Inferior parietal cortex (tissue), 1 donor: ENCODE data around the gene FXYD7.

ENCODE experiments used
- DNase-seq: peaks from one replicate; pipeline ENCODE4 v3.0.0-alpha.2; 2016; ENCODE audit errors: extremely low spot score

Gene FXYD7

DNA sequence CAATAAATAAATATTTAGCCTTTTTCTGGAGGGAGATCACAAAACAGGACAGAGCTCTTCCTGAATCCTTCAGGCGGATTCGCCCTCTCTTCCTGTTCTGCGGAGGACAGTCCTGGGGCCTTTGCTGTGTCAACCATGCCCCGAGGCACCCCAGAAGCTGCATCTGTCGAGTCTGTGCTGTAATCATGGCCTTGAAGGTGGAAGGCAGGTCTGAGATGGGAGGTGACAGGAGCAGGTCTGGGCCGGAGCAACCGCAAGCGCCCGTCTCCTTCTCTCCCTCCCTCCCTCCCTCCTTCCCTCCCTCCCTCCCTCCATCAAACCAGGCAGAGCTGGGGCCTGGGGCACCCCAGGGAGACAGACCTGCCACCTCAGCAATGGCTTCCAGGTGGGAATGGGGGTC, 32.1 kb upstream of the FXYD7 start:
- DNase-seq = no peak

DNA sequence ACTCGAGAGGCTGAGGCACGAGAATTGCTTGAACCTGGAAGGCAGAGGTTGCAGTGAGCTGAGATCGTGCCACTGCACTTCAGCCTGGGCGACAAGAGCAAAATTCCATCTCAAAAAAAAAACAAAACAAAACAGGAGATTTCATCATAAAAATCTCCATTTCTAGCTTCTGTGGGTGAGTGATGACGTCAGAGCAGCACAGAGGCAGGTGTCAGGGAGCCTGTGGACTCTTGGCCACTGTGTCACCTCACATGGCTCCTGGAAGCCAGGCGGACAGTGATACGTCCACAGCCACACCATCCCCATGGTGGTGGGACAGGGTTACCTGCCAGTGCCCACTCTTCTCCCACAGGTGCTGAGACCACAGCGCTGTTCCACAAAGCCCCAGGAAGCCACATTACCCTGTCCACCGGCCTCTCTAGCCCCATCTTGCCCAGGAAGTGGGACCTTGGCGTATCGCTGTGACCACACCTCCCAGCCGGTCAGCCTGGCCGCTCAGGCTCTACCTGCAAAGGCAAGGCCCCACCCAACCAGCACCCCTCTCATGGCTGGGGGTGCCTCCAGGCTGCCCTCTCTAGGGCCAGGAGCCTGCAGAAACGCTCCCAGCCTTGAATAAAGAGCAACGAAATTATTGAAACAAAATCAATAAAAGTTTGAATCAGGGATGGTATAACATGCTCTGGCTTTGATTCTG, 29.9 kb upstream of the FXYD7 start:
- DNase-seq = no peak

DNA sequence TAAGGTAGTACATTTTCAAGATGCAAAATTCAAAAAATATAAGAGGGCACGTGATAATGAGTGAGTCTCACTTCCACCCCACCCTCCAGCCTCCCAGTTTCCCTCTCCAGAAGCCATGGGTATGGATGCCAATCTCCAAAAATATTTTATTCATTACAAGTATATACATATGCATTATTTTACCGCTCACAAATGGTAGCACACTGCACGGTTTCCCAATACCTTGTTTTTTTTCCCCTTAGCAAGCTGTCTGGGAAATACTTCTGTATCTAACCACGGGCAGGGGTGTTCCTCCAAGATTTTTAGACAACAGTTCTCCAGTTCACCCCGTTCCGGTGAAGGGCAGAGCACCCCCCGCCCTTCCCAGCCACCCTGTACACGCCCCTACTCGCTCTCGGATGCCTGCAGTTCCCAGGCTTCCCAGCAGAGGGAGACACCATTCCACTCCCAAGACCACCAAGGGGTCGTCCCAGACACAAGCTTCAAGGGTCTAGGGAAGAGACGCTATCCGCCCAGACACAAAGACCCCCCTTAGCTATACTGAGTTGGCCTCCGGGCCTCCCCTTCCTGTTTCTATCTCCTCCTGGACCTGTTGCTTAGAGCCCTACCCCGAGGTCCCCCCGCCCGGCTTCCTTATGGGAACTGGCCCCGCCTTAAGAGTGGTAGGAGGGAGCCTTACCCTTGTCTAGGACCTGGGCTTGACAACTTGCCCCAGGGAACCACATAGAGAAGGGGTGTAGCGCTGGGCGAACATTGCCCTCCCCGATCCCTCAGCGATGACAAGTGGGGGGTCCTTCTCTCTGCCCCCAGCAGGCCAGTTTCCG, 28.5 kb upstream of the FXYD7 start:
- DNase-seq = peak; percentile 85

DNA sequence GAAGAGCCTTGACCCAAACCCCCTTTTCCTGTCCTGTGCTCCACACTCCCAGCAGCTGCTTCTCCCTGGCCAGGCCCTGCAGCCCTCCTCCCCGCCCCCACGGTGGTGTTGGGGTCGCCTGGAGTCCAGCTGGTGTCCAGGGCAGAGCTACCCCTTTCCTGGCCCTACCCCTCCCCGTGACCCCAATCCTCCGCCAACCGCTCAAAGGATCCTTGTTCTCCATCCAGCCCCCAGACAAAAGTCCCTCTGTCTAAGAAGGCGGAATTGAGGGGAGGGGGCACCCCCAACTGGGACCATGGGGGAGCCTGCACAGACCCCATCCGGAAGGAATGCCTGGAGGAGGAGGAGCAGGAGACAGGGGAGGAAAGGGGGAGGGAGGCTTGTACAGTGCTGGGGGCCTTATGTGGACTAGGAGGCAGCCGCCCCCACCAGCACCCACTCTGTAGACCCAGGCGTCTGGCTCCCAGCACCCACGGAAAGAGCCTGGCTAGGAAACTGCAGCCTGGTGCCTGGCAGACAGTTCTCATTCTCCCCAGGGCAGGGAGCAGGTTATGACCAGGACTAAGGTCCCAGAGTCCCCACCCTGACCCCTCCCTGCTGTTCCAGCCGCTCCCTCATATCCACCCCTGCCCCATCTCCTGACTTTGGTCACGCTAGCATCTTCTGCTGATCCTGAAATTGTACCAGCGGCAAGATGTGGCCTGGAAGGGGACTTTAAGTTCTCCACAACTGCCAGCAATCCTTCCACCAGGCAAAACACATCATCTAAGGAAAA, 27.7 kb upstream of the FXYD7 start, which contains the start of gene FXYD3:
Gene FXYD3, plus strand, starts transcription at position 647 of the 775 bp plus-strand sequence. CDS start 3,554 bp downstream, outside the sequence.
- DNase-seq = no peak

DNA sequence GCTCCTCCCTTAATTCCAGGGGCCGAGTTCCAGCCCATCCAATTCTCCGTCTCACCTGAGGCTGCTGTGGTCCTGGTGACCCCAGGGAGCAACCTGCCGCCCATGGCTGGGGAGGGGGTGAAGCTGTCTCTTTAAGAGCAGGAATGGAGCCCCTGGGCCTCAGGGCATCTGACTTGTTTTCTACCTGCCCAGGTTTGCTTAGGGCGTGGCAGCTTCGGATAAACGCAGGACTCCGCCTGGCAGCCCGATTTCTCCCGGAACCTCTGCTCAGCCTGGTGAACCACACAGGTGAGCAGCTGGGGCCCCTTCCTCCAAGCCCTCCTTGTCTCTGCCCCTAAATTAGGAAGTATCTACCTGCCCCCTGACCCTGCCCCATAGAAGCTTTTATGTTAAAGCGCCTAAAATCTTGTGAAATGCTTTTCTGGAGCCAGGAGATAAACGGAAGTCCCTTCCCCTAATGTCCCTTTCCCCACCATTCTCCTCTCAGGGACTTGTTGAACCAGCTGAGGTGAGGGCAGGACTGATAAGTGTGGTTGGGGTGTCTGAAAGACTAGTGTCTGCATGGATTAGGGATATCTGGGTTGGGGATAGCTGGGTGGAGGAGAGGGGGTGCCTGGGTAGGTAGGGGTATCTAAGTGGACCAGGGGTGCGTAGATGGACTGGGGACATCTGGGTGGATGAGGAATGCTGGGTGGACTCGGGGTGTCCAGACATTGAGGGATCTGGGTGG, 26.8 kb upstream of the FXYD7 start:
- DNase-seq = no peak

DNA sequence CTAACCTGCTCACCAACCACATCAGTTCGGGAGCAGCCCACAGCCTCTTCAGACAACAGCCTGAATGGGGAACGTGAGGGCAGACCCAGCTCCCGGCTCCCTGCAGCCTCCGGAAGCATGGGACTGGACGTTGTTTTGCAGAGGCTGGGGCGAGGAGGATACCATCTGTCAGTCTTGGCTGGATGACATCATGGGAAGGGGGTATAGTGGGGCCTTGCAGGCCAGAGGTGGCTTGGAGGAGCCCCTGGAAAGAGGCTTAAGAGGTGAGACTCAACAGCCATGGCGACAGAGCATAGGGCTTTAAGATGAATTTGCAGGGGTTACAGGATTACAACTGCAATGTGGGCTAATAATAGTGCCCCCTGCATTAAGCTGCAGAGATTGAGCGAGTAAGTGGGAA, 25.9 kb upstream of the FXYD7 start:
- no peak for DNase-seq

DNA sequence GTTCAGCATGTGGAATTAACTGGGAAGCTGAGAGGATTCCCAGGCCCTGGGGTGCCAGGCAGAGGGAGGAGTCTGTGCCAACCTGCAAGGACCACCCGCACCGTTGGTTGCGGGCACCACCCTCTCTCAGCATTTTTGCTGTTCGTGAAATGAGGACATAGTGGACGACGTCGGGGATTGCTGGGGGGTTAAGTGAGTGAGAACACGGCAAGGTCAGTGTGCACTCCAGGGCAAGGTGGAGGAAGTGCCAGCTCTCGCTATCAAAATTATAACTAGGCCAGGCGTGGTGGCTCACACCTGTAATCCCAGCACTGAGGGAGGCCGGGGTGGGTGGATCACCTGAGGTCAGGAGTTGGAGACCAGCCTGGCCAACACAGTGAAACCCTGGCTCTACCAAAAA, 25.3 kb upstream of the FXYD7 start:
- DNase-seq = no peak

DNA sequence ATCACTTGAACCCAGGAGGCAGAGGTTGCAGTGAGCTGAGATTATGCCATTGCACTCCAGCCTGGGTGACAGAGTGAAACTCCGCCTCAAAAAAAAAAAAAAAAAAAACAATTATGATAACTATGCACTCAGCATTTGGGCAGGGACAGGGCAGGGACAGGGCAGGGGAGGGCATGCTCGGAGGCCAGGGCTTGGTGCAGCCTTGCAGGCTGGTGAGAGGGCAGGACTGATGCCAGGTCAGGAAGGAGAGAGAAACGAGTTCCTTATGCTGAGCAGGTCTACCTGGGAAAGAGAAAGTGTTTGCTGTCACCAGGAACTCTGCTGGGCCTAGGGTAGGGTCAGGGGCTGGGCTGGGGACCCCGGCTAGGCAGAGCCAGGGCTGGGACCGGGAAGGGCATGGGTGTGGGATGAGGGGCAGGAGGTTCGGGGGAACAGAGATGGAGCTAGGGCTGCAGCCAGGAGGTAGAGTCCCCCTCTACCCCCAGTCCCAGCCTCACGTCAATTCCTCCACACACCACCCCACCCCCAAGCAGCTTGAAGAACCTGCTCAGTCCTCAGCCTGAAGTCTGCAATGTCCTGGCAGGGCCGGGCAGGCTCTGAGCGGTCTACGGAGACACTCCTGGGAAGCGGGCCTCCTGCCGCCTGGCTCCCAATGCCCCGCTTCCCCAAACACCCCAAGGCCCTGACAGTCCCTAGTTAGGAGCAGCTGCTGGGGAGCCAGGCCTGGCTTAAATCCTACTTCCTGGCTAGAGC, 24.6 kb upstream of the FXYD7 start:
- DNase-seq = no peak

DNA sequence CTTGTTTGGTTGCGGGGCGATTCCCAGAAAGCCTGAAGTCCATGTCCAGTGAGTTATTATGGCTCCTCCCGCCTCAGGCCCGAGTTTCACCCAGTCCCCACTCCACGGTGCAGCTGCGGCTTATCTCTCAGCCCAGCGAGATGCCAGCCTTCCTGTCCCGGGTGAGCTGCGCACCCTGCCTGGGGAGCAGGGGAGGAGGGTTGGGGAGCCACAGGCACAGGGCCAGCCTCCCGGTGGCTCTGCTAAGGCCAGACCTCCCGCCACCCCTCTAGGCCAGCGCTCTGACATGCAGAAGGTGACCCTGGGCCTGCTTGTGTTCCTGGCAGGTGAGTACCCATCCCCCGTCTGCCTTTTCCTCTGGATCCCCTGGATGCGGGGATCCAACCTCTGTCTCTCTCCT, 24.0 kb upstream of the FXYD7 start:
- DNase-seq = no peak

DNA sequence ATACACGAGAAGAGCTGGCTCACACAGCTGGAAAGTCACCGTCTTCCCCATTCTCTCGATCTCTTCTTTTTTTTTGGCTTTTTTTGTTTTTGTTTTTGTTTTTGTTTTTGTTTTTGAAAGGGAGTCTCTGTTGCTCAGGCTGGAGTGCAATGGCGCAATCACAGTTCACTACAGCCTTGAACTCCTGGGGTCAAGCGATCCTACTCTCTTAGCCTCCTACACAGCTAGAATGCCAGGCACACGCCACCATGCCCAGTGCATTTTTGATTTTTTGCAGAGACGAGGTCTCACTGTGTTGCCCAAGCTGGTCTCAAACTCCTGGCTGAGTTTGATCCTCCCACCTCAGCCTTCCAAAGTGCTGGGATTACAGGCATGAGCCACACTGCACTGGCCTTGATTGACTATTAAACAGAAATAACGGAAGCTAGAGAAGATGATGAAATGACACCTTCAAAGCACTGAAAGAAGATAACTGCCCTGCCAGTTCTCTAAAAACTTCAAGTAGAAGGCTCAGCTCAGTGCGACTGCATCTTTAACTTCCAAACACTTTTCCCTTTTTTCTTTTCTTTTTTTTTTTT, 23.4 kb upstream of the FXYD7 start:
- DNase-seq = no peak

DNA sequence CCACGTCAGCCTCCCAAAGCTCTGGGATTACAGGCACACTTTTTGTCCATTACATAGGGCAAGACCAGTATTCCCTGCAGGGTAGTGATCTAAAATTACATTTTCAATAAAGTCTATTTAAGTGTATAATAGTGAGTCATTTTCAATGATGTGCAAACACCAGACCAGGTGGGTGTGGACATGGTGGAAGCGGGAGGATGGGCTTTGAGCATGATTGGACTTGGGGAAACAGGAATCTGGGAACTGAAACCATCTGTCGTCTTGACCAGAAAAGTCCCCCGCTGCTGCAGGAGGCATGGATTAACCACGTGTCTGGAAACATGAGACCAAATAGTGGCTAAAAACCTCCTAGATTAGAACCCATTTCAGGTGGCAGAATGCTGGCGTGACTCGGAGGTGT, 22.6 kb upstream of the FXYD7 start:
- DNase-seq = no peak

DNA sequence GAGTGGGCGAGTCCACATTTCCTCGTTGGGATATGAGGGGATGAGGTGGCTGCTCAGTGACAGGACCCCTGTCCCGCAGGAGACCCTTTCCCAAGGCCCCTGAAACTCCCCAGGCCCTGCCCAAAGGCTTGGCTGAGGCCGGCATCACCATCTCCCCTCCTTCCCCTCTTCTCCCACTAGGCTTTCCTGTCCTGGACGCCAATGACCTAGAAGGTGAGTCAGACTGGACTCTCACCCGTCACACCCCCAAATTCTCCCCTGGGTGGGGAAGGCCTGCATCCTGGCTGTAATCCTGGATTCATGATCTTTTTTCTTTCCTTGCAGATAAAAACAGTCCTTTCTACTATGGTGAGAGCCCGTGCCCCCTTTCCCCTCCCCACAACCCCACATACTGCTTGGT, 22.2 kb upstream of the FXYD7 start:
- no peak for DNase-seq

DNA sequence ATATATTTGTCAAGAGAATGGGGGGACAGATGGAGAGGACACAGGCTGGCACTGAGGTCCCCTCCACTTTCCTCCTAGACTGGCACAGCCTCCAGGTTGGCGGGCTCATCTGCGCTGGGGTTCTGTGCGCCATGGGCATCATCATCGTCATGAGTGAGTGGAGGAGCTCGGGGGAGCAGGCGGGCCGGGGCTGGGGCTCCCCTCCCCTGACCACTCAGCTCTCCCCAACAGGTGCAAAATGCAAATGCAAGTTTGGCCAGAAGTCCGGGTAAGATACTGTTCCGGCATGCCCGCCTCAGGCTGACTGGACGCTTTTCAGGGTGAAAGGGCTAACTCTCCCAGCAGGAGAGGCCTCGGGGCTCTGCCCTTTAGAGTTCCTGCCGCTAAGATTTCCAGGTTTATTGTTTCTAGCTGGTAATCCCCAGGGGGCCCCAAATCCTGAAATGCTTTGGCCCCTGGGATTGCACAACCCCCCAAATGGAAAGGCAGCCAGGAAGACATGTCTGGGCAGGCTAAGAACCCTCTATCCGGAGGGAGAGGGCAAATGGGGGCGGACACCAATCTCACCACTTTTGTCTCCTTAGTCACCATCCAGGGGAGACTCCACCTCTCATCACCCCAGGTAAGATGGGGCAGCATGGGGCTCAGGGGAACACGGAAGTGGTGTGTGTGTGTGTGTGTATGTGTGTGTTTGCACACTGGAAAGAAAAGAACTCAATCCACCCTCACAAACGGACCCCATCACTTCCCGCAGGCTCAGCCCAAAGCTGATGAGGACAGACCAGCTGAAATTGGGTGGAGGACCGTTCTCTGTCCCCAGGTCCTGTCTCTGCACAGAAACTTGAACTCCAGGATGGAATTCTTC, 20.1 kb upstream of the FXYD7 start:
- no peak for DNase-seq

DNA sequence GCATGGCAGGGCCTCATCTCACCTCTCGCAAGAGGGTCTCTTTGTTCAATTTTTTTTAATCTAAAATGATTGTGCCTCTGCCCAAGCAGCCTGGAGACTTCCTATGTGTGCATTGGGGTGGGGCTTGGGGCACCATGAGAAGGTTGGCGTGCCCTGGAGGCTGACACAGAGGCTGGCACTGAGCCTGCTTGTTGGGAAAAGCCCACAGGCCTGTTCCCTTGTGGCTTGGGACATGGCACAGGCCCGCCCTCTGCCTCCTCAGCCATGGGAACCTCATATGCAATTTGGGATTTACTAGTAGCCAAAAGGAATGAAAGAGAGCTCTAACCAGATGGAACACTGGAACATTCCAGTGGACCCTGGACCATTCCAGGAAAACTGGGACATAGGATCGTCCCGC, 19.5 kb upstream of the FXYD7 start:
- no peak for DNase-seq

DNA sequence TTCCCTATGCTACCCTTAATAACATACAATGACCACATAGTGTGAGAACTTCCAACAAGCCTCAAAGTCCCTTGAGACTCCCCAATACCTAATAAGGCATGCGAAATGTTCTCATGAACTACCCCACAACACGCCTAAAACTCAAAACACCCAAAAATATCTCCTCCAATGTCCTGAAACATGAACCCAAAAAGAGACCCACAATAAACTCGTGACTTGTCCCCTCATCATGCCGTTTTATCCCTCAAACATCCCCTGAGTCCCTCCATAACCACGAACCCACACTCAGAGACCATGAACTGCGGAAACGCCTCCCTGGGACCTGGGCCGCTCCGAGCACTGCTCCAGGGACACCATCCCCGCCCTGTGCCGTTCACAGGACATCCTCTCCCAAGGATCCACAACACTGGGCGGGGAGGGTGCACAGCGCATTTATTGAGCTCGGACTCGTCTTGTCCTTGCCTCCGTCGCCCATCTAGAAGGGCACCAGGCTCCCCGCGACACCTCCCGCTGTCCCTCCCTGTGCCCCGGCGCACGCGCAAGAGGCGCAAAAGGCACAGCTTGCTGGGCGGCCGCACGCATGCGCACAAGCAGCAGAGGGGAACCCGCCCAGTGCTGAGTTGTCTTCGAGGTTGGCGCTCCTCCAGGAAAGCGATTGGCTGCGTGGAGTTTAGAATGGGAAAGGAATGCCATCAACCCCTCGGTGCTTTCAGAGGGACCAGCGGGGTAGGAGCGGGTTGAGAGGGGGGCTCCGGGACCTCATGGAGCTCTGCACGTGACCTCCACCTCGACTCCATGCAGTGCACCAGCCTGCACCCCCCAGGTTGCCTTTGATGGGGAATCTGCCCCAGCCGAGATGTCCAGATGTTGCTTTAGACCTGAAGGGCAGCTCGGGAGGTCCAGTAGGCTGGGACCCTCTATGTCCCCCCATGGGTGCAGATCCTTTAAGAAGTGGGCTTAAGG, 18.7 kb upstream of the FXYD7 start:
- DNase-seq = peak; percentile 97

DNA sequence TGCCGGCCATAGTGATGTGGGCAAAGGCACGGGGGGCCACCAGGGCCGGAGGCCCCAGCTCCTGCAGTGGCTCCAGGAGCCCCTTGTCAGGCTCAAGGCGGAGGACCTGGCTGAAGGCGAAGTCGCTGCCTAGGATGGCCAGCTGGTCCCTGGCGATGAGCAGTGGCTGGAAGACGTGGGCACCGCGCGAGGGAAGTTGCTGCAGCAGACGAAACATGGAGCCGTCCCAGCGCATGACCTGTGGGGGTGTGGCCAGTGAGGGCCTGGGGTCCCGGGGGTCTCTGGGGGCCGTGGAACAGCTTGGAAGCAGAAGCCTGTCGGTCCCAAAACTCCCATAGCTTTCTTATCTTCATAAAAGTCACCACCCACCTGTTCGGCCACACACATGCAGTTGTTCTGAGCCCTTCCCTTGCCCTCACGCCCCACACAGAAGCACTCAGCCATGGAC, 17.8 kb upstream of the FXYD7 start:
- no peak for DNase-seq

DNA sequence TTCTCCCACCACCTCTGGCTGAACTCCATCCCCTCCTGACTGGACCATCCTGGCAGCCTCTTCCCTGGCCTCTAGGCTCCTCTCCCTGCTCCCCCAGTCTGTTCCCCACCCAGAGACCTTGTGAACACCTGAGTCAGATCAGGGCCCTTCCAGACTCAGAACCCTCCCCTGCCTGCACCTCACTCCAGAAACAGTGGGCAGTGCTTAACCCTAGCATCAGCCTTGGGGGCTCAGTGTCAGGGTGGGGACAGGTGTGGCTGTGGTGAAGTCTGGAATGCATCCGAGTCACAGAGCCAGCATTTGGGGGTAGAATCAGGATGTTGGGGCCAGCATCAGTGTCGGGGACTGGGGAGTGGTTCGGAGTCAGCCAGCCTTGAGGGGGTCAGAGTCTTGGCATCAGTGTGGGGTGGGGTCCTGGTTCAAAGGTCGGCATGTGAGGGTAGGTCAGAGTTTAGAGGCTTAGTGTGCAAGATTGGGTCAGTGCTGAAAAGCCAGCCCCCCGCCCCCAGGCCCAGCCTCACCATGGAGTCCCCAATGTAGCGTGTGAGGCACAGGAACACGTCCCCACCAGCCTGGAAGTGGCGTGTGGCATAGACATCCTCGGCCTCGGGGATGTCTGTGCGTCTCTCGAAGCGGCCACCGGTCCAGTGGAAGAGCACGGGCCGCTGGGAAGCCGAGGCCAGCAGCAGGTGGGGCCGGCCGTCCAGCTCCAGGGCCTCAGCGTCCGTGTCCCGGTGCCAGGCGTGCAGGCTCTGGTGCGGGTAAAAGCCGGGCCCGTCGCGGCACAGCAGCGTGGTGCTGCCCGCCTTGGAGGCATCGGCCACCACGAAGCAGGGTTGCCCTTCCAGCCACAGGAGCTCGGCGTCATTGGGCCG, 17.1 kb upstream of the FXYD7 start:
- no peak for DNase-seq

DNA sequence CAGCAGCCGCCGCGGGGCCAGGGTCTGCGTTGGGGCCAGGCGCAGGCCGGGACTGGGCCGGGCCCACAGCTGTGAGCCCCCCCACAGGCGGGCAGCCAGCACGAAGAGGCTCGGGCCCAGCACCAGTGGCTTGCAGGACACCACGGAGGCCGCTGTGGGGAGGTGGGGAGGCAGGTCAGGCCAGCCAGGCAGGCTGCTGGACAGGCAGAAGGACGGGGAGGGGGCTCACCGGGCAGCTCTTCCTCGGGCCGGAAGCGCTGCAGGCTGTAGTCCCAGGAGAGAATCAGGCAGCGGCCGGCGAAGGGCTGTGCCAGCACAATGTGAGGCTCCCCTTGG, 16.5 kb upstream of the FXYD7 start:
- no peak for DNase-seq
